ENCODE measurements around the gene CLDN7.

DNA sequence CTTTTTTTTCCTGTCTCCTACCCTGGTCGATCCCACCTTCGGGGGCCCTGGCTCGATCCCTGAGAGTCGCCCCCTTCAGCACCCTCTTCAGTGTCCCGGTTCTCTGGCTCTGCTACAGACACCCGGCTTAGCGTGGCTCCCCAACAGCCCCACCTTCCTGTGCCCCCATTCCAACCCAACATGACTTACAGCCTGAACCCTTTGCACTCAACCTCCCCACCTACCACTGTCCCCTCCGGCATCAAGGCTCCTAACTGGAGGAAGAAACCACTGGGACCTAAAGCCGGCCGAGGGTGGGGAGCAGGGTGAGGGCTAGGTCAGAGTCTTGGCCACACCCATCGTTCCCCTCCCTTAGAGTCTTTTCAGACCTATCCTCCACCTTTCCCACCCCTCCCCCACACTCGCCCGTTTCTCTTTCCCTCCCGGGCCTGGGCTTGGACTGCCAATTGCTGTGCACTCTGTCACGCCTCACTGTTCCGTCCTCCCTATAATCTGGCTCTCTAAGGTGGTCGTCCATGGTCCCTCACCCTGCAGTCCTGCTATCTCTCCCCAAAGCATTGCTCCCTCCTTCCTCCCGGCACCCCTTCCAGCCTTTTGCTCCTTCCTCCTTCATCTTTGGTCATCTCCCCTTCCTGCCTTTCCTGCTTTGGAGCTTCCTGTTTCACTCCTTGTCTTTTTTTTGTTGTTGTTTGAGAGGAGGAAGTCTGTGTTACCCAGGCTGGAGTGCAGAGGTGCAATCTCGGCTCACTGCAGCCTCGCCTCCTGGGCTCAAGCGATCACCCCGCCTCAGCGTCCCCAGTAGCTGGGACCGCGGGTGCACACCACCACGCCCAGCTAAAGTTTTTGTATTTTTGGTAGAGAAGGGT is 890 bp upstream of the CLDN7 start:
- TF ChIP-seq, protein P1, sequence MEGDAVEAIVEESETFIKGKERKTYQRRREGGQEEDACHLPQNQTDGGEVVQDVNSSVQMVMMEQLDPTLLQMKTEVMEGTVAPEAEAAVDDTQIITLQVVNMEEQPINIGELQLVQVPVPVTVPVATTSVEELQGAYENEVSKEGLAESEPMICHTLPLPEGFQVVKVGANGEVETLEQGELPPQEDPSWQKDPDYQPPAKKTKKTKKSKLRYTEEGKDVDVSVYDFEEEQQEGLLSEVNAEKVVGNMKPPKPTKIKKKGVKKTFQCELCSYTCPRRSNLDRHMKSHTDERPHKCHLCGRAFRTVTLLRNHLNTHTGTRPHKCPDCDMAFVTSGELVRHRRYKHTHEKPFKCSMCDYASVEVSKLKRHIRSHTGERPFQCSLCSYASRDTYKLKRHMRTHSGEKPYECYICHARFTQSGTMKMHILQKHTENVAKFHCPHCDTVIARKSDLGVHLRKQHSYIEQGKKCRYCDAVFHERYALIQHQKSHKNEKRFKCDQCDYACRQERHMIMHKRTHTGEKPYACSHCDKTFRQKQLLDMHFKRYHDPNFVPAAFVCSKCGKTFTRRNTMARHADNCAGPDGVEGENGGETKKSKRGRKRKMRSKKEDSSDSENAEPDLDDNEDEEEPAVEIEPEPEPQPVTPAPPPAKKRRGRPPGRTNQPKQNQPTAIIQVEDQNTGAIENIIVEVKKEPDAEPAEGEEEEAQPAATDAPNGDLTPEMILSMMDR (IDR thresholded peaks at IDR 0.05 in 2 of 3, conservative IDR thresholded peaks at IDR 0.05 in 1 of 3; ENCODE audit: borderline replicate concordance in 1 of 3, insufficient read depth in 1 of 3, low read depth in 2 of 3, low read length in 2 of 3), result no peak
- peak; percentile 35 for TF ChIP-seq POLR2A (IDR thresholded peaks at IDR 0.05; ENCODE audit: borderline replicate concordance, extremely low read depth, insufficient read depth, insufficient read length)
- peak; percentile 25; the same call in 1 of the 2 replicates for TF ChIP-seq SIN3A (IDR thresholded peaks at IDR 0.05; ENCODE audit: low read depth)
- TF ChIP-seq, protein P2, sequence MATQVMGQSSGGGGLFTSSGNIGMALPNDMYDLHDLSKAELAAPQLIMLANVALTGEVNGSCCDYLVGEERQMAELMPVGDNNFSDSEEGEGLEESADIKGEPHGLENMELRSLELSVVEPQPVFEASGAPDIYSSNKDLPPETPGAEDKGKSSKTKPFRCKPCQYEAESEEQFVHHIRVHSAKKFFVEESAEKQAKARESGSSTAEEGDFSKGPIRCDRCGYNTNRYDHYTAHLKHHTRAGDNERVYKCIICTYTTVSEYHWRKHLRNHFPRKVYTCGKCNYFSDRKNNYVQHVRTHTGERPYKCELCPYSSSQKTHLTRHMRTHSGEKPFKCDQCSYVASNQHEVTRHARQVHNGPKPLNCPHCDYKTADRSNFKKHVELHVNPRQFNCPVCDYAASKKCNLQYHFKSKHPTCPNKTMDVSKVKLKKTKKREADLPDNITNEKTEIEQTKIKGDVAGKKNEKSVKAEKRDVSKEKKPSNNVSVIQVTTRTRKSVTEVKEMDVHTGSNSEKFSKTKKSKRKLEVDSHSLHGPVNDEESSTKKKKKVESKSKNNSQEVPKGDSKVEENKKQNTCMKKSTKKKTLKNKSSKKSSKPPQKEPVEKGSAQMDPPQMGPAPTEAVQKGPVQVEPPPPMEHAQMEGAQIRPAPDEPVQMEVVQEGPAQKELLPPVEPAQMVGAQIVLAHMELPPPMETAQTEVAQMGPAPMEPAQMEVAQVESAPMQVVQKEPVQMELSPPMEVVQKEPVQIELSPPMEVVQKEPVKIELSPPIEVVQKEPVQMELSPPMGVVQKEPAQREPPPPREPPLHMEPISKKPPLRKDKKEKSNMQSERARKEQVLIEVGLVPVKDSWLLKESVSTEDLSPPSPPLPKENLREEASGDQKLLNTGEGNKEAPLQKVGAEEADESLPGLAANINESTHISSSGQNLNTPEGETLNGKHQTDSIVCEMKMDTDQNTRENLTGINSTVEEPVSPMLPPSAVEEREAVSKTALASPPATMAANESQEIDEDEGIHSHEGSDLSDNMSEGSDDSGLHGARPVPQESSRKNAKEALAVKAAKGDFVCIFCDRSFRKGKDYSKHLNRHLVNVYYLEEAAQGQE (IDR thresholded peaks at IDR 0.05; ENCODE audit: low read depth), result no peak
- TF ChIP-seq EGR1 (IDR thresholded peaks at IDR 0.05; ENCODE audit: low read depth), result no peak

All from HCT116 (cell line).